GM10248 (cell line): Measurements from ENCODE around the gene RBL1.
"Not testable (repeated sequence)": the region's sequence is repeated elsewhere in the genome, so short reads cannot be mapped to it uniquely, and the experiment has no call there.

Source experiments
- CTCF ChIA-PET: fragments of 300-600 bp; sonication (Branson Sonifier 250); formaldehyde crosslinking; extraction: SDS; loops from one replicate; lab custom pipeline; 2021; ENCODE audit warnings: antibody characterized with exemption; lab: Yijun Ruan, JAX
- POLR2A ChIA-PET: fragments of 350-650 bp; sonication (Branson Sonifier 250); formaldehyde crosslinking; extraction: SDS; loops from one replicate; lab custom pipeline; 2020; ENCODE audit warnings: antibody characterized with exemption; lab: Yijun Ruan, JAX
- DNase-seq: peaks from one replicate; pipeline ENCODE4 v3.0.0; 2012; ENCODE audit errors: extremely low spot score
- CTCF ChIP-seq: IDR thresholded peaks from 2 replicates; pipeline ENCODE4 v1.5.1; 2012; ENCODE audit warnings: mild to moderate bottlenecking, low read depth; ENCODE audit errors: extremely low read depth, missing control alignments, control extremely low read depth

RBL1 gene

GRCh38 chr20:36971103-36971502 is 124.7 kb downstream of the RBL1 start:
- POLR2A ChIA-PET, result no interaction called here
- no peak for TF ChIP-seq CTCF
- no peak for DNase-seq
- CTCF ChIA-PET, result no interaction called here

- no peak for DNase-seq
- CTCF ChIA-PET, result no interaction called here
- TF ChIP-seq CTCF, result no peak
- POLR2A ChIA-PET, result no interaction called here
Measured at GRCh38 chr20:36969478-36970186, 126.2 kb downstream of the RBL1 start.

DNA sequence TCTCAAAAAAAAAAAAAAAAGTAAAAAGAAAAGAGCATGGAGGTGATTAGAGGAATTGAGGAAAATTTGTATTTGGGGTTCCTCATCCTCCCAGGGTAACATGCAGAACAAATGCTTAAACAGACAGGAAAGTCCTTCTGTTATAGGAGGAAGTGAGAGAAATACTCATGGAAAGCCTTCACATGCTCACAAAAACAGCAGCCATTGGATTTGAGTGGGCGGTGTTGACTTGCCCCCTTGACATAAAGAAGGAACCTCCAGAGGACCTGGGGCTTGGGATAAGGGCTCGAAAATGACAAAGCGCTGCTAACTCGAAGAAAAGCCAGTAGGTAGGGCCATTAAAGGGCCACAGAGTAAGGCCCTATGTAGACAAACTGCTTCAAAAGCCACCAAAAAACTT is 126.7 kb downstream of the RBL1 start:
- CTCF ChIA-PET, result no interaction called here
- DNase-seq, result no peak
- no peak for TF ChIP-seq CTCF
- POLR2A ChIA-PET, result no interaction called here

- no peak for DNase-seq
- CTCF ChIA-PET, result no interaction called here
- POLR2A ChIA-PET, result no interaction called here
- no peak for TF ChIP-seq CTCF
Measured at GRCh38 chr20:36967636-36968035, 128.2 kb downstream of the RBL1 start.

- CTCF ChIA-PET, DNase-seq, POLR2A ChIA-PET: not testable (repeated sequence)
Measured at GRCh38 chr20:36966965-36967364, 128.8 kb downstream of the RBL1 start.

GRCh38 chr20:36962354-36962941 is 133.3 kb downstream of the RBL1 start:
- CTCF ChIA-PET, DNase-seq, POLR2A ChIA-PET: not testable (repeated sequence)

- ChIA-PET CTCF (no interaction called here), POLR2A (no interaction called here)
- DNase-seq, result no peak
- TF ChIP-seq CTCF, result no peak
Measured at GRCh38 chr20:36959242-36959641, 136.6 kb downstream of the RBL1 start.
